Activated T-cell treated with anti-CD3 and anti-CD28 coated beads, Interleukin-2, amount 50 U/mL, for 72 hours (primary cell): ENCODE results near the gene PRDX5. TPM values are rescaled to one million over a fixed set of nuclear protein-coding genes. Genes with fewer than 3 reads are reported as not detected.
A peak's percentile ranks its signal among the peaks of the same experiment; 100 is the strongest.

ENCODE experiments used
- ATAC-seq, 2 donors: fragments of 150-1000 bp; cut with Tn5 transposase; replicated peaks in 1 of 2; 2 replicates each; pipeline ENCODE4 v1.10.0; 2021; ENCODE audit warnings: moderate library complexity in 2 of 2, mild to moderate bottlenecking in 1 of 2
- DNase-seq, 2 donors: peaks; one replicate each; pipeline ENCODE4 v3.0.0; 2021 to 2022; ENCODE audit warnings: mixed read lengths in 1 of 2
- H3K27ac Mint-ChIP-seq: one replicate; pipeline ENCODE4 v1.8.0; 2022; ENCODE audit warnings: mild to moderate bottlenecking, moderate library complexity, mixed read lengths
- H3K27me3 Mint-ChIP-seq: one replicate; pipeline ENCODE4 v1.8.0; 2022; ENCODE audit warnings: low read depth, mixed read lengths
- H3K36me3 Mint-ChIP-seq, 2 donors: one replicate each; pipeline ENCODE4 v1.8.0; 2022; ENCODE audit warnings: mixed read lengths in 2 of 2, mild to moderate bottlenecking in 1 of 2; ENCODE audit not compliant: insufficient read depth in 2 of 2
- H3K4me1 Mint-ChIP-seq: one replicate; pipeline ENCODE4 v1.8.0; 2022; ENCODE audit warnings: low read depth, mixed read lengths
- H3K4me3 Mint-ChIP-seq, 2 donors: one replicate each; pipeline ENCODE4 v1.8.0; 2022; ENCODE audit warnings: mild to moderate bottlenecking in 2 of 2, mixed read lengths in 2 of 2, moderate library complexity in 2 of 2
- H3K9me3 Mint-ChIP-seq, 2 donors: one replicate each; pipeline ENCODE4 v1.8.0; 2022; ENCODE audit warnings: mixed read lengths in 2 of 2
- total RNA-seq, 2 donors: library from RNA; stranded (reverse); gene quantifications; one replicate each; pipeline ENCODE4 v1.2.3, GENCODE V29; 2022

PRDX5 gene
- total RNA-seq: 100 to 1,000 TPM; 134 to 138 TPM

- no peaks in the 10 kb centered on the region for H3K9me3 Mint-ChIP-seq
- peak within 1 kb of the TSS; percentile 98 for H3K27ac Mint-ChIP-seq
- peaks cover 9% of the 10 kb centered on the region in 2 donors for H3K36me3 Mint-ChIP-seq
- no peaks in the 10 kb centered on the region for H3K27me3 Mint-ChIP-seq
- peak; percentile 80 to 81 for ATAC-seq
- peaks cover 61% of the 10 kb centered on the region for H3K4me1 Mint-ChIP-seq
- H3K4me3 Mint-ChIP-seq: peak within 1 kb of the TSS; percentile 88 to 92
- DNase-seq: peak; percentile 96 to 97
Observed at GRCh38 chr11:64317961-64318765, at the start of gene PRDX5. Gene PRDX5 (plus strand): TSS chr11:64318121. CDS start chr11:64318216, 95 bp downstream.

- no peaks in the 10 kb centered on the region for H3K27me3 Mint-ChIP-seq
- DNase-seq (peak; percentile 62 to 71), ATAC-seq (peak; percentile 14 to 34)
- peaks cover 29% of the 10 kb centered on the region for H3K4me1 Mint-ChIP-seq
- peaks cover 0 to 7% of the 10 kb centered on the region in 2 donors for H3K36me3 Mint-ChIP-seq
- peak overlapping the region; percentile 81 for H3K27ac Mint-ChIP-seq
- peak overlapping the region; percentile 90 to 100 for H3K4me3 Mint-ChIP-seq
- no peaks in the 10 kb centered on the region for H3K9me3 Mint-ChIP-seq
Observed at GRCh38 chr11:64268893-64269539, 48.9 kb upstream of the PRDX5 start.

DNA sequence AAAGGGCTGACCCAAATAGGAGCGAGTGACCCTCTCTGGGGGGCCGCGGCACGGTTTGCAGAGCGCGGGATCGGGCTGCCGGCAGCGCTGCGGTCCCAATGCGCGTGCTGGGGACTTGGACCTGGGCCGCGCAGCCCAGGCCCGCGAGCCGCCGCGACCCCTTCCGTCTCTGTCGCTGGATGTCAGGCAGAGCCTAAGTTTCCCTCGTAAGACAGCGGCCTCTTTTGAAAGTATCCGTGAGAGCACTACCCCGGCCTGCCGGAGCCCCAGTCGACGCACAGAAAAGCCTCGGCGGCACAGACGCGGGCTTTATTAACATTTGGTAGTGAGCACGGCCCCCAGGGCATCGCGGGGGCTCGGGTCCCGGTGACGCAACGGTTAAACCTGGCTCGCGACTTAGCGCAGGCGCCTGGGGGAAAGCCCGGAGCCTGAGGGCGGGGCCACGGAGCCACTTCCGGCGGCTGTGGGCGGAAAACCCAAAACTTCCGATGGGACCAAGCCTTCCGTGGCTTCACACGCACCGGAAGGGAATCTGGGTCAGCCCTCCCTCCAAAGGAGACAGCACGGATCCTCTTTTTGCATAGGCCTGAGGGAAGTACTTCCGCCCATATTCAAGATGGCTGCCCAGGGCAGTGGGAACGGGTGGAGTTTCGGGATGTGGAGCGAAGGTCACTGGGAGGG lies 48.2 kb upstream of the PRDX5 start:
- Mint-ChIP-seq H3K9me3 (no peaks in the 10 kb centered on the region), H3K27ac (peak overlapping the region; percentile 98), H3K4me3 (peak overlapping the region; percentile 90 to 100), H3K27me3 (no peaks in the 10 kb centered on the region), H3K4me1 (peaks cover 29% of the 10 kb centered on the region), H3K36me3 (peaks cover 0 to 7% of the 10 kb centered on the region in 2 donors)
- DNase-seq (peak; percentile 98), ATAC-seq (peak; percentile 76 to 80)

DNA sequence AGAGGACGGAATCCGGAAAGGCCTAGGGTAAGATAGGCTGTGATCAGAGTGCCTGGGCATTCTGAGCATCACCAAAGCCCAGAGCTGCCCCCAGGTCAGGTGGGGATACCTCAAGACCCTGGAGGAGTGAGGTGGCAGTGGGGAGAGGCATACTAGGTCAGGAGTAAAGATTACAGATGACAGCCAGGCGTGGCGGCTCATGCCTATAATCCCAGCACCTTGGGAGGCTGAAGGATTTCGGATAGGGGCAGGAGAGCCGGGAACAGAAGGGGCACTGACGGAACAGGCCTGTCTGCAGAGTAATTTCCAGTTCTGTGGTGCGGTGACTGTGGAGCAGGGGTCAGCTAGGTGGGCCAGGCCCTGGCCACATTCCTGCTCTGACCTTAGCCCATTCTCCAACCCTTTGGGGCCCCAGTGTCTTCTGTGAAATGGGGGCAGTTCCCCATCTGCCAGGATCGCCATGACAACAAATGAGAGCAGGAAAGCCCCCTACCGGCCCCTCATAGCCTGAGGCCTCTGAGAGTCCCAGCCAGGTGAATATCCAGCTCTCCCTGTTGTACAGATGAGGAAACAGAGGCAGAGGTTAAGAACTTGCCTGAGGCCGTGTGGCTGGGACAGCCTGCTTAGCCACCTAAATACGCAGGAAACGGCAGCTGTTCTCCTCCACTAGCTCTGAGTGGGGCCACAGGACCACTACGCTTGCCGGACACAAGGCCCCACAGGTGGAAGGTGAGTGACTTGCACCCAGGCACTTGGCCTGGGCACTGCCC lies 42.7 kb upstream of the PRDX5 start:
- Mint-ChIP-seq H3K27me3 (no peaks in the 10 kb centered on the region), H3K4me3 (no peak overlapping the region), H3K27ac (no peak overlapping the region), H3K36me3 (peaks cover 0 to 2% of the 10 kb centered on the region in 2 donors), H3K9me3 (no peaks in the 10 kb centered on the region), H3K4me1 (peaks cover 10% of the 10 kb centered on the region)
- ATAC-seq (no peak), DNase-seq (no peak)

DNA sequence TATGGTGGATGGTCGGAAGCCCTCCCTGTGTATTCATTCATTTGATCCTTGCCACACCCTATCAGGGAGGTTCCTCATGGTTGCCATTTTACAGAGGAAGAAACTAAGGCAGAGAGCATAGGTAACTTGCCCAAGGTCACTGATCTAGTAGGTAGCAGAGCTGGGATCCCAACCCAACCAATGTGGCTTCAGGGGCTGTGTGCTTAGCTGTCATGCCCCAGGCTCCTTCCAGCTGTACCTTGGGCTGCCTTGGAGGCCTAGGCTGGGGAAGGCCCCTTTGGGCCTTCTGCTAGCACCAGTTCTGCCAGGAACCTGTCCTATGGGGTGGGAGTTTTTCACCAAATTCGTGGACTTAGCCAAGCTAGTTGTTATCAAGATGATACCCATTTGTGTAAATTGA lies 42.1 kb upstream of the PRDX5 start:
- Mint-ChIP-seq H3K4me3 (no peak overlapping the region), H3K4me1 (peaks cover 9% of the 10 kb centered on the region), H3K27ac (no peak overlapping the region), H3K36me3 (peaks cover 0 to 1% of the 10 kb centered on the region in 2 donors), H3K9me3 (no peaks in the 10 kb centered on the region), H3K27me3 (no peaks in the 10 kb centered on the region)
- DNase-seq (no peak), ATAC-seq (no peak)

DNA sequence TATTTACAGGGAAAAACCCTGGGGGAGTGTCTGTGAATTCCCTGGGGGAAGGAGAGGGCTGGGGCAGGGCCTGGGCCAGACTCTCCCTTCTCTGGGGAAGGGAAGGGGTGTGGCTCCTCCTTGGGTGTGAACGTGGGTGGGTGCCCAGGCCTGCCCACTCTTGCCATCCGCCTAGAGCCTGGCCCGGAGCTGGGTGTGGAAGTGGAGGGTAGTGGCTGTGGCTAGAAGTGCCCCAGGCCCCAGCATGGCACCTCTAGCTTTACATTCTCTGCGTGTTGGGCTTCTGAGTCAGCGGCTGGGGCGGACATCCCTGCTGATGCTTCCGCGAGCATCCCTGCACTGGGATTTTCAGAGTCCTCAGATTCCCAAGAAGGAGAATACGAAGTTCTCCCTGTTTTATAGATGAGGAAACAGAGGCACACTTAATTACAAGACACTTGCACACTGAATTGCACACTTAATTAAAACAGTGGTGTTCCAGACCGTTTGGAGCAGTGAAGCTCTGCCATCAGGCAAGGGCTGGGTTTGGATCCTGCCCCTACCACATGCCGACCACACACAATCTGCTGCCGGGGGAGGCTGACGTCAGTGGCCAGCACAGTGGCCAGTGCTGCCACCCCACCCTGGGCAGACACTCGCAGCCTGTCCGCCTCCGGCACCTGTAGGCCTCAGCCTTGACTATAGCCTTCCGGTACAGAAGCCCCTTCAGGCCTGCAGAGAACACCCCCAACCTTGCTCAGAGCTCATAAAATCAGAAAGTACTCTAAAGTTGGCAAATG lies 41.1 kb upstream of the PRDX5 start:
- no peaks in the 10 kb centered on the region for H3K27me3 Mint-ChIP-seq
- no peak overlapping the region for H3K4me3 Mint-ChIP-seq
- no peak overlapping the region for H3K27ac Mint-ChIP-seq
- no peaks in the 10 kb centered on the region for H3K9me3 Mint-ChIP-seq
- DNase-seq: no peak
- peaks cover 13% of the 10 kb centered on the region for H3K4me1 Mint-ChIP-seq
- no peak for ATAC-seq
- peaks cover under 1 to 6% of the 10 kb centered on the region in 2 donors for H3K36me3 Mint-ChIP-seq

DNA sequence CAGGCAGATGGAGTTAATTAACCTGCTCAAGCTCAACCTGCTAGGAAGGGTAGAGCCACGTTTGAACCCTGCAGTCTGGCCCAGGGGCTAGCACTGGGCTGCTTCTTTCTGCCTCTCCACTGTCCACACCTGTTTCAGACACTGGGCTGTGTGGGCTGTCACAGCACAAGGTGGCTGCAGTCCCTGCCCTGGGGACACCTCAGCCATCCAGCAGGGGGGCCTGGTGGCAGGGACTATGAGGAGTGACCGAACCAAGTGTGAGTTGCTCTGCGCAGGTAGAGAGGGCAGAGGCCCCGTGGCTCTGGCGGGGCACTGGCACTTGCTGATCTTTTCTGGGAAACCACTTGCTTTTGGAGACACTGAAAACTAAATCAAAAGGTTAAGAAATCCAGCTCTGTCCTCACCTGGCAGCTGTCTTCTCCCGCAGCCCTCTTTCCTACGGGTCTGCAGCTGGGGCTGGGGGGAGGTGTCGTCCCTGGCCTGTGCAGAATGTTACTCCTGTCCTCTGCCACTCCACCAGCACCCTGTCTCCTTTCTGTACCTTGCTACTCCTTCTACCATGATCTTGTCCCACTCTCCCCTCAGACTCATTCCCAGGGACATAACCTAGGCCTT lies 39.2 kb upstream of the PRDX5 start:
- DNase-seq (no peak), ATAC-seq (no peak)
- H3K9me3 Mint-ChIP-seq: no peaks in the 10 kb centered on the region
- no peak overlapping the region for H3K27ac Mint-ChIP-seq
- H3K4me3 Mint-ChIP-seq: no peak overlapping the region
- no peaks in the 10 kb centered on the region for H3K27me3 Mint-ChIP-seq
- H3K36me3 Mint-ChIP-seq: peaks cover 2 to 6% of the 10 kb centered on the region in 2 donors
- H3K4me1 Mint-ChIP-seq: peaks cover 16% of the 10 kb centered on the region

GRCh38 chr11:64281957-64282770 lies 35.8 kb upstream of the PRDX5 start:
- H3K9me3 Mint-ChIP-seq: no peaks in the 10 kb centered on the region
- DNase-seq (no peak), ATAC-seq (no peak)
- H3K27ac Mint-ChIP-seq: no peak overlapping the region
- H3K4me1 Mint-ChIP-seq: peaks cover 26% of the 10 kb centered on the region
- peaks cover 2 to 6% of the 10 kb centered on the region in 2 donors for H3K36me3 Mint-ChIP-seq
- H3K4me3 Mint-ChIP-seq: no peak overlapping the region
- no peaks in the 10 kb centered on the region for H3K27me3 Mint-ChIP-seq

DNA sequence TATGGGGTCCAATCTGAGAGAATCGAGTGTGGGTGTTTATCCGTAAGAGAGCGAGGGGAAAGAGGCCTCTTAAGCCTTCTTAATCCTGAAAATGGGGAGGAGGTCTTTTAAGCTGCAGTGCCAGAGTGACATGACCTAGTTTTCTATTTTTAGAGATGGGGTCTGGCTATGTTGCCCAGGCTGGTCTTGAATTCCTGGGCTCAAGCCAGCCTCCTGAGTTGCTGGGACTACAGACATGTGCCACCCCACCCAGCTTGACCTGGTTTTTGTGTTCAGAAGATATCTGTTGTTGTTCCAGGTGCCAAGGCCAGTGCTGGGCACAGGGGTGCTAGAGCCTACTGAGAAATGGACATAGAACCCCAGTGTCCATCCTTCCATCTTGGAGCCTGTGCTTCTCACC lies 34.8 kb upstream of the PRDX5 start:
- ATAC-seq (no peak), DNase-seq (no peak)
- peaks cover 26% of the 10 kb centered on the region for H3K4me1 Mint-ChIP-seq
- H3K4me3 Mint-ChIP-seq: peak overlapping the region; percentile 46 to 53
- H3K27me3 Mint-ChIP-seq: no peaks in the 10 kb centered on the region
- no peak overlapping the region for H3K27ac Mint-ChIP-seq
- peaks cover 2 to 6% of the 10 kb centered on the region in 2 donors for H3K36me3 Mint-ChIP-seq
- H3K9me3 Mint-ChIP-seq: no peaks in the 10 kb centered on the region

DNA sequence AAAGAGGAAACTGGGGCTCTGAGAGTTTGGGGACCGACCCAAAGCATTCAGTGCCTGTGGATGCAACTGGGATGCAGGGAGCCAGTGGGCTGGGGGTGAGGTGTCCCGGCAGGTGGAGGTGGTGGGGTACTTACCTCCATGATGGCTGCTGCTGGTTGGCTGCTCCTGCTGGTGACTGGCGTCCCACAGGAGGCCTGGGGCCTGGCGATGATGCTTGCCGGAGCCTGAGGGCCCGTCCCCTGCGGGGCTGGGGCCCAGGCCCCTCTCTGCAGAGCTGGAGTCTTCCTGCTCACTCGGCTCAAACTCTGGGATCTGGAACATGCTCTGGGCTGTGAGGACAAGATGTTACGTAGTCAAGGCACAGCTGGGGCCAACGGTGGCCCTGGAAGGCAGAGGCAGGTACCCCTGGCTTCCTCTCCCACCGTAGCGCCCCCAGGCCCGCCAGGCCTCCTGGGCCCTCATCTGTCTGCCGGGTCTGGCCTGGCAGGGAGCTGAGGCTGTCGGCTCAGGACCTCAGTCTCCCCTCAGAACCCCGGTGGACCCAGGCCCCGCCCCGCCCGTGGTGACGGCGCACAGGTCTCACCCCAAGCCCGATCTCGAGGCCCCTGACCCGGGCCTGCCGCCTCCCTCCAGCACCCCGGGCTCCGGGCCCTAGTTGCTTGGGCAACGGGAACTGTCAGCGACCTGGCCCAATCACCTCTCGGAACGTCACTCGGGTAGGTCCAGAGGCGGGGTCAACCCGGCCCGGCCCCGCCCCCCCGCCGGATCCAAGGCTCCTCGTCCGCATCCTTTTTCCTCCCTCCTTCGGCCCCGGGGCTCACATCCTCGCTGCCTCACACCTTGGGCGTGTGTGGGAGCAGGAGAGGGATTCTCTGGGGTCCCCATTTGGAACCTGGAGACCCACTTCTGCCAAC lies 33.6 kb upstream of the PRDX5 start, which contains the start of gene BAD:
TSS of gene BAD (minus strand) at position 618 of the 914 bp plus-strand sequence. CDS start at position 321, 297 bp downstream.
- Mint-ChIP-seq H3K27ac (peak within 1 kb of the TSS; percentile 82), H3K27me3 (no peaks in the 10 kb centered on the region), H3K4me3 (peak within 1 kb of the TSS; percentile 93 to 94), H3K9me3 (no peaks in the 10 kb centered on the region), H3K4me1 (peaks cover 26% of the 10 kb centered on the region), H3K36me3 (peaks cover 2 to 5% of the 10 kb centered on the region in 2 donors)
- peak; percentile 91 to 94 for DNase-seq
- peak; percentile 91 to 92 for ATAC-seq
